ENCODE results near the gene DNAH3.

DNA sequence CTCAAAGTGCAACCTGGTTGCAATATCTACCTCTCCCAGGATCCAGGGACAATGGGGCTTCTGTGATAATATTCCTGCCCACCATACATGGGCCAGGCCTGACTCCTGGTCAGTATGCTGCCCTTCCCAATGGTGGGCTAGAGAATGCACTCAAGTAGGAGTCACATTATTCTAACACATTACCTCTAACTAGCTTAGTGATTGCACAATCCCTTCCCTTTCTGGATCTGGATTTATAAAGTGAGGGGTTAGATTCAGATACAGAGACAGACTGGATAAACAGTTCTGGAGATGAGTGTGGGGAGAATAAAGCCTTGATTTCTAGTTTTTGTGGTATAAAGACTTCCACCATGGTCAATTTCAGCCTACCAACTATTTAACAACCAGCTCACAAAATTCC lies 217.1 kb downstream of the DNAH3 start:
- TF ChIP-seq, protein P1, sequence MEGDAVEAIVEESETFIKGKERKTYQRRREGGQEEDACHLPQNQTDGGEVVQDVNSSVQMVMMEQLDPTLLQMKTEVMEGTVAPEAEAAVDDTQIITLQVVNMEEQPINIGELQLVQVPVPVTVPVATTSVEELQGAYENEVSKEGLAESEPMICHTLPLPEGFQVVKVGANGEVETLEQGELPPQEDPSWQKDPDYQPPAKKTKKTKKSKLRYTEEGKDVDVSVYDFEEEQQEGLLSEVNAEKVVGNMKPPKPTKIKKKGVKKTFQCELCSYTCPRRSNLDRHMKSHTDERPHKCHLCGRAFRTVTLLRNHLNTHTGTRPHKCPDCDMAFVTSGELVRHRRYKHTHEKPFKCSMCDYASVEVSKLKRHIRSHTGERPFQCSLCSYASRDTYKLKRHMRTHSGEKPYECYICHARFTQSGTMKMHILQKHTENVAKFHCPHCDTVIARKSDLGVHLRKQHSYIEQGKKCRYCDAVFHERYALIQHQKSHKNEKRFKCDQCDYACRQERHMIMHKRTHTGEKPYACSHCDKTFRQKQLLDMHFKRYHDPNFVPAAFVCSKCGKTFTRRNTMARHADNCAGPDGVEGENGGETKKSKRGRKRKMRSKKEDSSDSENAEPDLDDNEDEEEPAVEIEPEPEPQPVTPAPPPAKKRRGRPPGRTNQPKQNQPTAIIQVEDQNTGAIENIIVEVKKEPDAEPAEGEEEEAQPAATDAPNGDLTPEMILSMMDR (IDR thresholded peaks at IDR 0.05 in 2 of 3, conservative IDR thresholded peaks at IDR 0.05 in 1 of 3; ENCODE audit: borderline replicate concordance in 1 of 3, insufficient read depth in 1 of 3, low read depth in 2 of 3, low read length in 2 of 3), result no peak
- TF ChIP-seq EZH2 (IDR thresholded peaks at IDR 0.05), result no peak
- no peak for TF ChIP-seq POLR2A (IDR thresholded peaks at IDR 0.05; ENCODE audit: borderline replicate concordance, extremely low read depth, insufficient read depth, insufficient read length)
- TF ChIP-seq JUND (IDR thresholded peaks at IDR 0.05), result no peak
- TF ChIP-seq SRF (IDR thresholded peaks at IDR 0.05; ENCODE audit: low read depth), result no peak
- TF ChIP-seq YY1 (IDR thresholded peaks at IDR 0.05; ENCODE audit: extremely low read depth, insufficient replicate concordance, low read depth, low read length), result no peak
